Trophoblast cell (in vitro differentiated cells and primary cell): ENCODE results near the gene WNK2.

ENCODE experiments used
- DNase-seq, 2 donors: peaks; one replicate each; pipeline ENCODE4 v3.0.0-alpha.2; 2016
- H2AFZ ChIP-seq: 2 replicates; pipeline ENCODE4 v1.6.1; 2013; ENCODE audit warnings: low read length, moderate library complexity, mild to moderate bottlenecking; ENCODE audit not compliant: insufficient read depth, poor library complexity
- H2AK5ac ChIP-seq: 2 replicates; pipeline ENCODE4 v1.6.1; 2013; ENCODE audit warnings: mild to moderate bottlenecking, low read length
- H2BK120ac ChIP-seq: 2 replicates; pipeline ENCODE4 v1.6.1; 2013; ENCODE audit warnings: low read length, mild to moderate bottlenecking, moderate library complexity; ENCODE audit not compliant: insufficient read depth, poor library complexity
- H2BK12ac ChIP-seq: 2 replicates; pipeline ENCODE4 v1.6.1; 2013; ENCODE audit warnings: mild to moderate bottlenecking, low read length, moderate library complexity
- H2BK5ac ChIP-seq: 2 replicates; pipeline ENCODE4 v1.6.1; 2013; ENCODE audit warnings: low read length, low read depth, moderate library complexity, mild to moderate bottlenecking; ENCODE audit not compliant: poor library complexity
- H3K14ac ChIP-seq: 2 replicates; pipeline ENCODE4 v1.6.1; 2013; ENCODE audit warnings: mild to moderate bottlenecking, low read length
- H3K18ac ChIP-seq: 2 replicates; pipeline ENCODE4 v1.6.1; 2013; ENCODE audit warnings: mild to moderate bottlenecking, low read length
- H3K23ac ChIP-seq: 2 replicates; pipeline ENCODE4 v1.6.1; 2013; ENCODE audit warnings: low read length
- H3K27ac ChIP-seq: 2 replicates; pipeline ENCODE4 v1.5.1; 2013; ENCODE audit warnings: low read depth, mild to moderate bottlenecking, inconsistent platforms, low read length, moderate library complexity
- H3K27me3 ChIP-seq: 2 replicates; pipeline ENCODE4 v1.6.1; 2013; ENCODE audit warnings: inconsistent platforms, mild to moderate bottlenecking, low read length, moderate library complexity; ENCODE audit not compliant: insufficient read depth
- H3K36me3 ChIP-seq, 2 experiments: 1 replicate in 1 of 2; 2 replicates in 1 of 2; pipeline ENCODE4 v1.6.1; 2013; ENCODE audit warnings: low read length in 2 of 2, mild to moderate bottlenecking in 2 of 2, moderate library complexity in 1 of 2; ENCODE audit not compliant: insufficient read depth in 2 of 2, control insufficient read depth in 1 of 2
- H3K4ac ChIP-seq: 2 replicates; pipeline ENCODE4 v1.6.1; 2013; ENCODE audit warnings: low read depth, mild to moderate bottlenecking, low read length, moderate library complexity
- H3K4me1 ChIP-seq, 2 experiments: 1 replicate in 1 of 2; 2 replicates in 1 of 2; pipeline ENCODE4 v1.6.1; 2013; ENCODE audit warnings: low read length in 2 of 2, mild to moderate bottlenecking in 2 of 2, moderate library complexity in 1 of 2; ENCODE audit not compliant: insufficient read depth in 2 of 2, control insufficient read depth in 1 of 2
- H3K4me2 ChIP-seq: 2 replicates; pipeline ENCODE4 v1.6.1; 2013; ENCODE audit warnings: inconsistent platforms, mild to moderate bottlenecking, low read length, moderate library complexity
- H3K4me3 ChIP-seq: 2 replicates; pipeline ENCODE4 v1.5.1; 2013; ENCODE audit warnings: mild to moderate bottlenecking, low read depth, low read length, inconsistent platforms
- H3K79me1 ChIP-seq: one replicate; pipeline ENCODE4 v1.6.1; 2013; ENCODE audit warnings: low read length
- H3K79me2 ChIP-seq: 2 replicates; pipeline ENCODE4 v1.6.1; 2013; ENCODE audit warnings: low read length, mild to moderate bottlenecking; ENCODE audit not compliant: control insufficient read depth, insufficient read depth, poor library complexity
- H3K9ac ChIP-seq: 2 replicates; pipeline ENCODE4 v1.6.1; 2013; ENCODE audit warnings: mild to moderate bottlenecking, low read length
- H3K9me3 ChIP-seq: 2 replicates; pipeline ENCODE4 v1.6.1; 2013; ENCODE audit warnings: low read depth, mild to moderate bottlenecking, control low read depth, inconsistent platforms, low read length; ENCODE audit not compliant: insufficient read depth
- H4K12ac ChIP-seq: 2 replicates; pipeline ENCODE4 v1.6.1; 2013; ENCODE audit warnings: low read depth, mild to moderate bottlenecking, low read length, moderate library complexity
- H4K8ac ChIP-seq: 2 replicates; pipeline ENCODE4 v1.6.1; 2013; ENCODE audit warnings: low read depth, mild to moderate bottlenecking, low read length, moderate library complexity
- H4K91ac ChIP-seq: one replicate; pipeline ENCODE4 v1.6.1; 2013; ENCODE audit warnings: low read depth, mild to moderate bottlenecking, low read length, moderate library complexity
- WGBS: extraction: QIAGEN DNeasy Blood & Tissue Kit; methylation state at CpG from one replicate; pipeline ENCODE4 v1.1.7; 2013; ENCODE audit warnings: missing lambda C conversion rate; ENCODE audit not compliant: insufficient read length, insufficient coverage; ENCODE audit errors: extremely low coverage; 5-methylcytosine and 5-hydroxymethylcytosine counted together

Gene WNK2

GRCh38 chr9:93292664-93293328 lies 108.9 kb downstream of the WNK2 start:
- Histone ChIP-seq H3K9me3 (peaks cover 4% of the 10 kb centered on the region), H2BK120ac (no peak overlapping the region), H3K4me2 (no peak overlapping the region), H2BK12ac (no peak overlapping the region), H3K79me1 (no peaks in the 10 kb centered on the region), H3K9ac (no peak overlapping the region), H2BK5ac (no peak overlapping the region), H3K18ac (no peak overlapping the region), H4K12ac (no peak overlapping the region), H3K4ac (no peak overlapping the region), H4K91ac (no peak overlapping the region), H3K36me3 (no peaks in the 10 kb centered on the region), H3K23ac (no peak overlapping the region), H3K79me2 (no peaks in the 10 kb centered on the region), H3K4me1 (no peaks in the 10 kb centered on the region), H3K4me3 (no peak overlapping the region), H3K27ac (no peak overlapping the region), H2AK5ac (no peak overlapping the region), H2AFZ (no peak overlapping the region), H3K27me3 (no peaks in the 10 kb centered on the region), H3K14ac (no peak overlapping the region), H4K8ac (no peak overlapping the region)
- WGBS: no CpG with 5 or more reads among the region's 43 CpGs
- no peak for DNase-seq

DNA sequence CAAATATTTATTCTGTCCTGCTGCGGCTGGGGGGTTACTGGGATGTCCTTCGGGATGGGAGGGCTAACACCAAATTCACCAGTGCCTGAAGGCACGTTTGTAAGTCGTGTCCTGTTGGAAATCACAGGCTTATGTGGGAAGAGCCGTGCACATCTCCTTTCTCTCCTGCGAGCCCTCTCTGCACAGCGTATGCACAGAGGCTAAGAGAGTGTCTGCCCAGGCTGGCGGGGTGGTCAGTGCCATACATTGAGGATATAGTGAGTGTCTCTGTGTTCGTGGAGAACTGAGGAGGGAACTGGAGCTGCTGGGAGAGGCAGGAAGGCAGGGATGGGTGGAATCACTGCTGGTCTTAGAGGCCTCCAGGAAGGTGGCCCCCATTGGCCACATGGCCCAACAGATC lies 110.1 kb downstream of the WNK2 start:
- peaks cover 4% of the 10 kb centered on the region for H3K9me3 ChIP-seq
- H3K4ac ChIP-seq: no peak overlapping the region
- no peak overlapping the region for H2AFZ ChIP-seq
- H2BK12ac ChIP-seq: no peak overlapping the region
- no peak for DNase-seq
- H3K27ac ChIP-seq: no peak overlapping the region
- H4K12ac ChIP-seq: no peak overlapping the region
- H3K14ac ChIP-seq: no peak overlapping the region
- no CpG with 5 or more reads among the region's 9 CpGs for WGBS
- no peak overlapping the region for H2BK5ac ChIP-seq
- no peaks in the 10 kb centered on the region for H3K36me3 ChIP-seq
- H3K4me1 ChIP-seq: no peaks in the 10 kb centered on the region
- H3K4me3 ChIP-seq: no peak overlapping the region
- H3K79me1 ChIP-seq: no peaks in the 10 kb centered on the region
- no peak overlapping the region for H3K23ac ChIP-seq
- H3K4me2 ChIP-seq: no peak overlapping the region
- no peak overlapping the region for H2BK120ac ChIP-seq
- H4K8ac ChIP-seq: no peak overlapping the region
- H3K27me3 ChIP-seq: no peaks in the 10 kb centered on the region
- no peak overlapping the region for H2AK5ac ChIP-seq
- H3K79me2 ChIP-seq: no peaks in the 10 kb centered on the region
- no peak overlapping the region for H3K18ac ChIP-seq
- H4K91ac ChIP-seq: no peak overlapping the region
- H3K9ac ChIP-seq: no peak overlapping the region

DNA sequence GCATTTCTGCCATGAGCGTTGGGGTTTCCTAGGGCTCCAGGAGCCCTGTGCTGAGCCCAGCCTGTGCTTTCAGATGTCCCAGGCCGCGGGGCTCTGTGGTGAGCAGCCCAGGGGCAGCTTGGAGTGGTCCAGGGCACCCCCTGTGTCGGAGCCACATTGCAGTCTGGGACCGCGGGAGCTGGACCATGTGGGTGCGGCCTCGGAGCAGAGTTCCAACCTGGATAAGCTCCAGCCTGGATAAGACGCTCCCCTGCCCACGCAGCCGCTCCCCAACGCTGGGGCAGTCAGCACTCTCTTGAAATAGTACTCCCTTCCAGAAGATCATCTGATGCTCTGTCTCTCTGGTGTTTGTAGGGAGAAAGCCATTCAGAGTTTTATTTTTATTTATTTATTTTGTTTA lies 111.1 kb downstream of the WNK2 start:
- no peak overlapping the region for H2BK5ac ChIP-seq
- H3K27ac ChIP-seq: no peak overlapping the region
- H2AFZ ChIP-seq: no peak overlapping the region
- no peaks in the 10 kb centered on the region for H3K79me1 ChIP-seq
- H2BK12ac ChIP-seq: no peak overlapping the region
- no peak overlapping the region for H4K91ac ChIP-seq
- WGBS: no CpG with 5 or more reads among the region's 12 CpGs
- H3K18ac ChIP-seq: no peak overlapping the region
- no peak overlapping the region for H3K4me3 ChIP-seq
- H3K23ac ChIP-seq: no peak overlapping the region
- H3K9me3 ChIP-seq: peaks cover 4% of the 10 kb centered on the region
- no peak for DNase-seq
- no peak overlapping the region for H2AK5ac ChIP-seq
- H3K27me3 ChIP-seq: no peaks in the 10 kb centered on the region
- H2BK120ac ChIP-seq: no peak overlapping the region
- no peak overlapping the region for H3K4ac ChIP-seq
- H3K14ac ChIP-seq: no peak overlapping the region
- H3K9ac ChIP-seq: no peak overlapping the region
- no peak overlapping the region for H4K12ac ChIP-seq
- H3K79me2 ChIP-seq: no peaks in the 10 kb centered on the region
- H4K8ac ChIP-seq: no peak overlapping the region
- no peak overlapping the region for H3K4me2 ChIP-seq
- no peaks in the 10 kb centered on the region for H3K36me3 ChIP-seq
- no peaks in the 10 kb centered on the region for H3K4me1 ChIP-seq

GRCh38 chr9:93295456-93296076 lies 111.6 kb downstream of the WNK2 start:
- Histone ChIP-seq H3K4ac (no peak overlapping the region), H3K14ac (no peak overlapping the region), H3K36me3 (no peaks in the 10 kb centered on the region), H3K9ac (no peak overlapping the region), H2AFZ (no peak overlapping the region), H3K4me3 (no peak overlapping the region), H2AK5ac (no peak overlapping the region), H3K79me1 (no peaks in the 10 kb centered on the region), H4K8ac (no peak overlapping the region), H3K4me1 (no peaks in the 10 kb centered on the region), H4K91ac (no peak overlapping the region), H4K12ac (no peak overlapping the region), H2BK120ac (no peak overlapping the region), H3K9me3 (peaks cover 4% of the 10 kb centered on the region), H3K23ac (no peak overlapping the region), H3K18ac (no peak overlapping the region), H2BK5ac (no peak overlapping the region), H3K27me3 (no peaks in the 10 kb centered on the region), H3K79me2 (no peaks in the 10 kb centered on the region), H3K4me2 (no peak overlapping the region), H3K27ac (no peak overlapping the region), H2BK12ac (no peak overlapping the region)
- DNase-seq: no peak
- WGBS: 100% methylated on average over 1 of the region's 2 CpGs
